ENCODE data around the gene SLC35F1.

- TF ChIP-seq CTCF (IDR thresholded peaks at IDR 0.05; ENCODE audit: low read depth, low read length, missing input control) (no peak), EGR1 (IDR thresholded peaks at IDR 0.05; ENCODE audit: low read depth in 2 of 2) (no peak), YY1 (IDR thresholded peaks at IDR 0.05) (no peak), SP1 (IDR thresholded peaks at IDR 0.05) (no peak), RAD21 (IDR thresholded peaks at IDR 0.05) (no peak)
- TF ChIP-seq, protein P1, sequence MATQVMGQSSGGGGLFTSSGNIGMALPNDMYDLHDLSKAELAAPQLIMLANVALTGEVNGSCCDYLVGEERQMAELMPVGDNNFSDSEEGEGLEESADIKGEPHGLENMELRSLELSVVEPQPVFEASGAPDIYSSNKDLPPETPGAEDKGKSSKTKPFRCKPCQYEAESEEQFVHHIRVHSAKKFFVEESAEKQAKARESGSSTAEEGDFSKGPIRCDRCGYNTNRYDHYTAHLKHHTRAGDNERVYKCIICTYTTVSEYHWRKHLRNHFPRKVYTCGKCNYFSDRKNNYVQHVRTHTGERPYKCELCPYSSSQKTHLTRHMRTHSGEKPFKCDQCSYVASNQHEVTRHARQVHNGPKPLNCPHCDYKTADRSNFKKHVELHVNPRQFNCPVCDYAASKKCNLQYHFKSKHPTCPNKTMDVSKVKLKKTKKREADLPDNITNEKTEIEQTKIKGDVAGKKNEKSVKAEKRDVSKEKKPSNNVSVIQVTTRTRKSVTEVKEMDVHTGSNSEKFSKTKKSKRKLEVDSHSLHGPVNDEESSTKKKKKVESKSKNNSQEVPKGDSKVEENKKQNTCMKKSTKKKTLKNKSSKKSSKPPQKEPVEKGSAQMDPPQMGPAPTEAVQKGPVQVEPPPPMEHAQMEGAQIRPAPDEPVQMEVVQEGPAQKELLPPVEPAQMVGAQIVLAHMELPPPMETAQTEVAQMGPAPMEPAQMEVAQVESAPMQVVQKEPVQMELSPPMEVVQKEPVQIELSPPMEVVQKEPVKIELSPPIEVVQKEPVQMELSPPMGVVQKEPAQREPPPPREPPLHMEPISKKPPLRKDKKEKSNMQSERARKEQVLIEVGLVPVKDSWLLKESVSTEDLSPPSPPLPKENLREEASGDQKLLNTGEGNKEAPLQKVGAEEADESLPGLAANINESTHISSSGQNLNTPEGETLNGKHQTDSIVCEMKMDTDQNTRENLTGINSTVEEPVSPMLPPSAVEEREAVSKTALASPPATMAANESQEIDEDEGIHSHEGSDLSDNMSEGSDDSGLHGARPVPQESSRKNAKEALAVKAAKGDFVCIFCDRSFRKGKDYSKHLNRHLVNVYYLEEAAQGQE (IDR thresholded peaks at IDR 0.05) = no peak
- TF ChIP-seq, protein P2, sequence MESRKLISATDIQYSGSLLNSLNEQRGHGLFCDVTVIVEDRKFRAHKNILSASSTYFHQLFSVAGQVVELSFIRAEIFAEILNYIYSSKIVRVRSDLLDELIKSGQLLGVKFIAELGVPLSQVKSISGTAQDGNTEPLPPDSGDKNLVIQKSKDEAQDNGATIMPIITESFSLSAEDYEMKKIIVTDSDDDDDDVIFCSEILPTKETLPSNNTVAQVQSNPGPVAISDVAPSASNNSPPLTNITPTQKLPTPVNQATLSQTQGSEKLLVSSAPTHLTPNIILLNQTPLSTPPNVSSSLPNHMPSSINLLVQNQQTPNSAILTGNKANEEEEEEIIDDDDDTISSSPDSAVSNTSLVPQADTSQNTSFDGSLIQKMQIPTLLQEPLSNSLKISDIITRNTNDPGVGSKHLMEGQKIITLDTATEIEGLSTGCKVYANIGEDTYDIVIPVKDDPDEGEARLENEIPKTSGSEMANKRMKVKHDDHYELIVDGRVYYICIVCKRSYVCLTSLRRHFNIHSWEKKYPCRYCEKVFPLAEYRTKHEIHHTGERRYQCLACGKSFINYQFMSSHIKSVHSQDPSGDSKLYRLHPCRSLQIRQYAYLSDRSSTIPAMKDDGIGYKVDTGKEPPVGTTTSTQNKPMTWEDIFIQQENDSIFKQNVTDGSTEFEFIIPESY (IDR thresholded peaks at IDR 0.05) = no peak
Observed at GRCh38 chr6:117989086-117989485, 82.0 kb downstream of the SLC35F1 start.

Data from liver (tissue), 3 donors.